Heart left ventricle (tissue), 16 donors: Measurements from ENCODE around the gene SSUH2. TPM values are rescaled to one million over a fixed set of nuclear protein-coding genes. Genes with fewer than 3 reads are reported as not detected.

Source experiments
- ATAC-seq, 4 donors: fragments of 200-7000 bp; cut with Tn5 transposase; one replicate each; pipeline ENCODE4 v1.9.1; 2020 to 2022; ENCODE audit warnings: moderate library complexity in 4 of 4, mild to moderate bottlenecking in 3 of 4, moderate number of reproducible peaks in 1 of 4
- DNase-seq, 5 donors: peaks; one replicate each; pipeline ENCODE4 v3.0.0-alpha.2; 2020
- H3K27ac ChIP-seq, 12 donors: fragments of 200-600 bp; sonication (generic) in 4 of 12; one replicate each; pipeline versions ENCODE4 v1.5.0 to v1.8.0; 2016 to 2022; ENCODE audit warnings: mild to moderate bottlenecking in 2 of 12
- H3K27me3 ChIP-seq, 9 donors: fragments of 200-600 bp; sonication (generic) in 2 of 9; one replicate each; pipeline versions ENCODE4 v1.5.1 to v1.8.0; 2016 to 2022; ENCODE audit warnings: mild to moderate bottlenecking in 3 of 9
- H3K36me3 ChIP-seq, 9 donors: fragments of 200-600 bp; sonication (generic) in 2 of 9; one replicate each; pipeline versions ENCODE4 v1.5.0 to v1.8.0; 2018 to 2022; ENCODE audit warnings: mild to moderate bottlenecking in 2 of 9
- H3K4me1 ChIP-seq, 12 donors: fragments of 200-600 bp; sonication (generic) in 4 of 12; one replicate each; pipeline versions ENCODE4 v1.5.0 to v1.8.0; 2016 to 2022; ENCODE audit warnings: mild to moderate bottlenecking in 3 of 12
- H3K4me3 ChIP-seq, 12 donors: fragments of 200-600 bp; sonication (generic) in 4 of 12; one replicate each; pipeline versions ENCODE4 v1.5.0 to v1.8.0; 2017 to 2022; ENCODE audit warnings: mild to moderate bottlenecking in 9 of 12, moderate library complexity in 4 of 12
- H3K9me3 ChIP-seq, 12 donors: fragments of 200-600 bp; sonication (generic) in 4 of 12; one replicate each; pipeline versions ENCODE4 v1.5.0 to v1.8.0; 2016 to 2022; ENCODE audit warnings: mild to moderate bottlenecking in 1 of 12
- CTCF ChIP-seq, 12 donors: fragments of 200-600 bp; sonication (generic) in 4 of 12; IDR thresholded peaks; one replicate each; pipeline versions ENCODE4 v1.5.0 to v1.8.0; 2018 to 2022; ENCODE audit warnings: antibody characterized with exemption in 12 of 12, mild to moderate bottlenecking in 5 of 12
- POLR2A ChIP-seq, 2 donors: fragments of 450-650 bp; IDR thresholded peaks; one replicate each; pipeline ENCODE4 v1.6.1; 2017; ENCODE audit warnings: antibody characterized with exemption in 2 of 2, mild to moderate bottlenecking in 2 of 2, moderate library complexity in 2 of 2
- WGBS, 4 donors: extraction: QIAGEN DNeasy Blood & Tissue Kit in 2 of 4; methylation state at CpG; one replicate each; pipeline versions ENCODE4 v1.1.5 to v1.1.7; 2013 to 2018; 5-methylcytosine and 5-hydroxymethylcytosine counted together
- intact Hi-C, 10 donors: fragments of 100-400 bp; cut with DNase I; formaldehyde crosslinking; loops; one replicate each; pipeline versions ENCODE4 v1.11.1 to v1.14.2; 2022
- polyA plus RNA-seq, 2 donors: library from polyadenylated mRNA; stranded (reverse); fragments of 200-250 nt; gene quantifications; one replicate each; pipeline ENCODE4 v1.2.3, GENCODE V29; 2013
- total RNA-seq, 9 donors: library from RNA; depleted of rRNA in 2 of 9; stranded (reverse); fragments of >200 nt in 2 of 9; fragmentation: NEBNext Ultra II Directional in 3 of 9; extraction: Animal tissue kit (Norgen Biotek cat#: 25700) in 3 of 9; gene quantifications; one replicate each; pipeline versions ENCODE4 v1.1.0 to v1.2.4, GENCODE V29; 2016 to 2023
- donor health status: ischemic (EF 13 %, LVEDD 7.1; RV severe dilation, severe dysfunction).
- donor health status: healthy with polysubstance abuse.
- donor health status: DM: no; HTN: yes; CAD: no.
- donor health status: DM: no; HTN: no; CAD: no.
- donor health status: ischemic (EF 25% LVEDD 6.9; RV normal size, moderate dysfunction).
- donor health status: ischemic (EF 25% LVEDD 5.7; RV mildly dilated, moderate dysfunction).
- donor health status: healthy.
- donor health status: DM: yes; HTN: yes; CAD: no.
- donor health status: ischemic (EF 35%, LVEDD 5.7; RV mildly dilated, moderate dysfunction).
- donor health status: nonischemic (EF 11% LVEDD 7.7; RV severe dilation, severe dysfunction).
- donor health status: DM: yes; HTN: yes; CAD: no.
- donor health status: PGD.
- donor health status: ischemic (EF 29% LVEDD 5.4; RV normal size, mild dysfunction).
- donor health status: nonischemic (EF 23%, LVEDD 6.1; RV moderate dilation, normal function).

The SSUH2 gene
- total and polyA plus RNA-seq, 11 donors: 0.33 to 5.3 (median 1.3) TPM; not detected in 1

DNA sequence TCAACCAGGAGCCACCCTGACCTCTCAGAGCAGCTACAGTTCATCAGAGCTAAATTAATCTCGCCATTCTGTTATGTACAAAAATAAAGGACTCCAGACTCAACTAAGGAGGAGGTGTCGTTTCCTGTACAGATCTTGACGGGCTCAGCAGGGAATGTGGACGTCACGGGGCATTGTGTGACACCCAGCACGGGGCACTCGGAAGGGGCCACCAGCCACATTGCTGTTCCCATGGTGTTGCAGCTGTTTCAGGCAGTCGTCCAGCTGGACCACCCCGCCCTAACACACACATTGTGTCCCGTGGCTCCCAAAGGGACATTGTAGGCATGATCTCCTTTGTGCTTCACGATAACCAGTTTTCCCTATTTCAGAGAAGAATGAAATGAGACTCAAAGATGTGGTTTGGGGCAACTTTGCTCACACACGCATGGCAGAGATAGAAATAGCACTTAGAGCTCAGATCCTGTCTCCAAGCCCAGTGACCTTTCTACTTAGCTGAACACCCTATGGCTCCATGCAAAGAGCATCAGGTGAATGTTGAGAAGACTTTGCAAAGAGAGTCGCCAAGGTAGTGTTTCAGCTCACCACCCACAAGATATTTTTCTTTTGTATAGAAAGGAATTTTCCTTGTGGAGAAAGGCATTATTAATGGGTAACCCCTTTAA is 5.5 kb downstream of the SSUH2 start:
- Histone ChIP-seq H3K27me3 (no peaks in the 10 kb centered on the region), H3K4me3 (no peak overlapping the region), H3K4me1 (peaks cover 0 to 20% (median 0%) of the 10 kb centered on the region in 12 donors), H3K27ac (peak overlapping the region in 5 of 12 donors; percentile 8 to 68 (median 54)), H3K36me3 (no peaks in the 10 kb centered on the region), H3K9me3 (no peaks in the 10 kb centered on the region)
- no peak for TF ChIP-seq POLR2A (IDR thresholded peaks at IDR 0.05)
- TF ChIP-seq CTCF (IDR thresholded peaks at IDR 0.05): no peak
- intact Hi-C loops: loop anchor here in 1 of 10 donors (10.0 kb wide), 1 partner anchor 314 kb away; no protein-coding TSS in a partner anchor
- peak in 4 of 5 donors; percentile 51 to 78 (median 76) for DNase-seq
- 44 to 65% (median 53%) methylated on average over 13 of the region's 13 CpGs for WGBS, 4 donors
- peak; percentile 55 to 93 (median 73) for ATAC-seq

- ATAC-seq (no peak), DNase-seq (no peak)
- H3K27me3 ChIP-seq: no peaks in the 10 kb centered on the region
- peak overlapping the region in 2 of 12 donors; percentile 60 to 68 for H3K27ac ChIP-seq
- peaks cover 0 to 20% (median 0%) of the 10 kb centered on the region in 12 donors for H3K4me1 ChIP-seq
- intact Hi-C loops: loop anchor here in 1 of 10 donors (10.0 kb wide), 1 partner anchor 313 kb away; no protein-coding TSS in a partner anchor
- H3K4me3 ChIP-seq: no peak overlapping the region
- TF ChIP-seq POLR2A (IDR thresholded peaks at IDR 0.05) (no peak), CTCF (IDR thresholded peaks at IDR 0.05) (no peak)
- no peaks in the 10 kb centered on the region for H3K36me3 ChIP-seq
- no peaks in the 10 kb centered on the region for H3K9me3 ChIP-seq
- 98 to 100% (median 100%) methylated on average over 1 of the region's 1 CpG for WGBS, 4 donors
Measured at GRCh38 chr3:8637348-8637747, 7.2 kb downstream of the SSUH2 start.

DNA sequence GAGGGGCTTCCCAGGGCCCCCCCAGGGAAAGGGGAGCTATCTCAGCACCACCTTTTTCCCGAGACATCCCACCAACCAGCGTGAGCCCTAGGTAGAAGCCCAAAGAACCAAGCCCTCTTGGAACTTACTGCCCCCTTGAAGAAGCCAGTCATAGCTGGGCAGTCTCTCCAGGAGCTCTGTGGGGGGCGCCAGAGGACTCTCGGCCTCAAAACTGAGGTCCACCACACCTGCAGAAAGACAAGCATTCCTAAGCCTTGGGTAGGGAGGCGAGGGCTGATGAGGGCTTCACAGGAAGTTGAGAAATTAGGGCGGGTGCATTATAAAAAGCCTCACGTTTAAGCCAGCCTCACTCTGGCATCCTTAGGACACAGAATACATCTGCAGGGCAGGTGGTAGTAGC is 9.0 kb downstream of the SSUH2 start:
- H3K27ac ChIP-seq: no peak overlapping the region
- intact Hi-C loops: loop anchor here in 1 of 10 donors (10.0 kb wide), 1 partner anchor 311 kb away; no protein-coding TSS in a partner anchor
- 73 to 82% (median 79%) methylated on average over 7 of the region's 7 CpGs for whole genome bisulfite sequencing, 4 donors
- no peak for DNase-seq
- H3K27me3 ChIP-seq: no peaks in the 10 kb centered on the region
- ATAC-seq: no peak
- H3K4me1 ChIP-seq: peaks cover 0 to 20% (median 0%) of the 10 kb centered on the region in 12 donors
- H3K9me3 ChIP-seq: no peaks in the 10 kb centered on the region
- no peaks in the 10 kb centered on the region for H3K36me3 ChIP-seq
- H3K4me3 ChIP-seq: no peak overlapping the region
- TF ChIP-seq POLR2A (IDR thresholded peaks at IDR 0.05): no peak
- TF ChIP-seq CTCF (IDR thresholded peaks at IDR 0.05): no peak

DNA sequence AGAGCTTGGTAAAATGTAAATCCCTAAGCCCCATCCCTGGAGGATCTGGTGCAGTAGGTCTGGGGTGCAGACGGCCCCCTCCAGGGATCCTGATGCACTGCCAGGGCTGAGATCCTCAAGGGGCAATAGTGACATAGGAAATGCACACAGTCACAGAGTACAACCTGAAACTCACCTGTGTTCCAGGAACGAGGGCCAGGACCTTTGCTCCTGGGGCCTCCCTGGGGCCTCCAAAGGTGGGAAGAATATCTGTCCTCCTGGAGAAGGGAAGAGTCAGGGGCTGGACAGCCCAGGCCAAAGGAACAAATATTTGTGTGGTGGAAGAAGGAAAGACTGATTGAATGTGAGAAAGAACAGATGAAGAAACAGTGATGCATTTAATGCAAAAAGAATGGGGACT is 9.5 kb downstream of the SSUH2 start:
- no peak for DNase-seq
- TF ChIP-seq POLR2A (IDR thresholded peaks at IDR 0.05) (no peak), CTCF (IDR thresholded peaks at IDR 0.05) (no peak)
- H3K27ac ChIP-seq: no peak overlapping the region
- no peaks in the 10 kb centered on the region for H3K27me3 ChIP-seq
- H3K4me3 ChIP-seq: no peak overlapping the region
- peaks cover 0 to 20% (median 0%) of the 10 kb centered on the region in 12 donors for H3K4me1 ChIP-seq
- 87 to 97% (median 92%) methylated on average over 2 of the region's 2 CpGs for WGBS, 4 donors
- no peaks in the 10 kb centered on the region for H3K36me3 ChIP-seq
- no peaks in the 10 kb centered on the region for H3K9me3 ChIP-seq
- ATAC-seq: no peak
- intact Hi-C loops: loop anchor here in 1 of 10 donors (10.0 kb wide), 1 partner anchor 310 kb away; no protein-coding TSS in a partner anchor
